Measurements from ENCODE around the gene PSMG3. TPM values are rescaled to one million over a fixed set of nuclear protein-coding genes. Genes with fewer than 3 reads are reported as not detected.

PSMG3 gene
- polyA plus RNA-seq, 1 donor (not counting 4 experiments of a cell fraction or from before 2014, with no cell fraction given): 49.6 TPM

- peaks cover 1 to 14% of the 10 kb centered on the region in 2 experiments for H3K36me3 ChIP-seq (ENCODE audit: control insufficient read depth in 2 of 2, extremely low read depth in 1 of 2, insufficient read depth in 2 of 2, low read length in 2 of 2)
- H3K4me2 ChIP-seq (ENCODE audit: control insufficient read depth, extremely low read depth, insufficient read depth, low read depth, low read length): peak overlapping the region; percentile 77
- H2AFZ ChIP-seq (ENCODE audit: control insufficient read depth, low read length): no peak overlapping the region
- H3K4me1 ChIP-seq (ENCODE audit: control insufficient read depth, extremely low read depth, insufficient read depth, low read length): peaks cover 42% of the 10 kb centered on the region
- H3K9me3 ChIP-seq (ENCODE audit: control insufficient read depth, low read depth, low read length): no peaks in the 10 kb centered on the region
- FAIRE-seq (no peak), DNase-seq (ENCODE audit: low read depth, low spot score) (no peak)
- no peak overlapping the region for H3K4me3 ChIP-seq (ENCODE audit: control insufficient read depth in 2 of 3, extremely low read depth in 1 of 3, insufficient read depth in 2 of 3, low read depth in 1 of 3, low read length in 3 of 3)
- H3K9me1 ChIP-seq (ENCODE audit: control insufficient read depth, extremely low read depth, insufficient read depth, low read length): no peaks in the 10 kb centered on the region
- peak overlapping the region; percentile 86 for H3K27ac ChIP-seq (ENCODE audit: control insufficient read depth, insufficient read depth, low read length)
- dilution Hi-C loops (cut with MboI; ENCODE audit: extremely low pct_ligation_motif_present, low sequenced_read_pairs): no loop called here
- no peaks in the 10 kb centered on the region for H3K27me3 ChIP-seq (ENCODE audit: control insufficient read depth, extremely low read depth, insufficient read depth, low read length)
- no peaks in the 10 kb centered on the region for H4K20me1 ChIP-seq (ENCODE audit: control insufficient read depth, extremely low read depth, insufficient read depth, low read length)
- TF ChIP-seq EZH2 (IDR thresholded peaks at IDR 0.05; ENCODE audit: low read length): no peak
- no peak for TF ChIP-seq CTCF (optimal IDR thresholded peaks at IDR 0.05 in 1 of 3, IDR thresholded peaks at IDR 0.05 in 1 of 3, conservative IDR thresholded peaks at IDR 0.05 in 1 of 3; ENCODE audit: extremely low read depth in 1 of 3, insufficient read depth in 2 of 3, low read length in 3 of 3)
- H3K79me2 ChIP-seq (ENCODE audit: control insufficient read depth, insufficient read depth, low read length): peaks cover 8% of the 10 kb centered on the region
- peak overlapping the region; percentile 93 for H3K9ac ChIP-seq (ENCODE audit: control insufficient read depth, extremely low read depth, insufficient read depth, low read length)
These were observed 3.2 kb downstream of the PSMG3 start for GRCh38 chr7:1566687-1567048.

GRCh38 chr7:1564603-1565022, 5.2 kb downstream of the PSMG3 start:
- Histone ChIP-seq H3K9me3 (ENCODE audit: control insufficient read depth, low read depth, low read length) (no peaks in the 10 kb centered on the region), H3K36me3 (ENCODE audit: control insufficient read depth in 2 of 2, extremely low read depth in 1 of 2, insufficient read depth in 2 of 2, low read length in 2 of 2) (peaks cover 1 to 14% of the 10 kb centered on the region in 2 experiments), H3K9me1 (ENCODE audit: control insufficient read depth, extremely low read depth, insufficient read depth, low read length) (no peaks in the 10 kb centered on the region), H3K4me2 (ENCODE audit: control insufficient read depth, extremely low read depth, insufficient read depth, low read depth, low read length) (peak overlapping the region; percentile 9), H3K4me3 (ENCODE audit: control insufficient read depth in 2 of 3, extremely low read depth in 1 of 3, insufficient read depth in 2 of 3, low read depth in 1 of 3, low read length in 3 of 3) (peak overlapping the region in 1 of 3 experiments; percentile 22), H3K27ac (ENCODE audit: control insufficient read depth, insufficient read depth, low read length) (no peak overlapping the region), H3K9ac (ENCODE audit: control insufficient read depth, extremely low read depth, insufficient read depth, low read length) (no peak overlapping the region), H2AFZ (ENCODE audit: control insufficient read depth, low read length) (no peak overlapping the region), H3K4me1 (ENCODE audit: control insufficient read depth, extremely low read depth, insufficient read depth, low read length) (peaks cover 48% of the 10 kb centered on the region), H3K27me3 (ENCODE audit: control insufficient read depth, extremely low read depth, insufficient read depth, low read length) (no peaks in the 10 kb centered on the region), H3K79me2 (ENCODE audit: control insufficient read depth, insufficient read depth, low read length) (peaks cover 8% of the 10 kb centered on the region), H4K20me1 (ENCODE audit: control insufficient read depth, extremely low read depth, insufficient read depth, low read length) (no peaks in the 10 kb centered on the region)
- peak; percentile 84 for FAIRE-seq
- TF ChIP-seq EZH2 (IDR thresholded peaks at IDR 0.05; ENCODE audit: low read length) (no peak), CTCF (optimal IDR thresholded peaks at IDR 0.05 in 1 of 3, IDR thresholded peaks at IDR 0.05 in 1 of 3, conservative IDR thresholded peaks at IDR 0.05 in 1 of 3; ENCODE audit: extremely low read depth in 1 of 3, insufficient read depth in 2 of 3, low read length in 3 of 3) (no peak)
- no peak for DNase-seq (ENCODE audit: low read depth, low spot score)
- dilution Hi-C loops (cut with MboI; ENCODE audit: extremely low pct_ligation_motif_present, low sequenced_read_pairs): no loop called here
